DOHH2 (cell line): ENCODE results near the gene ACSF2.

Experiments
- H3F3A ChIP-seq: fragments of 200-600 bp; sonication (generic), shearing (Covaris generic); 2 replicates; pipeline ENCODE4 v1.6.0; 2016; ENCODE audit warnings: antibody characterized with exemption, mild to moderate bottlenecking; ENCODE audit not compliant: control insufficient read depth, insufficient read depth
- H3K27ac ChIP-seq: fragments of 200-600 bp; sonication (generic); 2 replicates; pipeline ENCODE4 v1.5.1; 2014; ENCODE audit warnings: low read depth, mild to moderate bottlenecking, low read length, moderate library complexity
- H3K27me3 ChIP-seq: fragments of 200-600 bp; sonication (generic); 2 replicates; pipeline ENCODE4 v1.6.1; 2014; ENCODE audit warnings: mild to moderate bottlenecking, low read length, mixed read lengths; ENCODE audit not compliant: control insufficient read depth
- H3K36me3 ChIP-seq: fragments of 200-600 bp; sonication (generic); 2 replicates; pipeline ENCODE4 v1.6.1; 2014; ENCODE audit warnings: mild to moderate bottlenecking, low read length, moderate library complexity, mixed read lengths; ENCODE audit not compliant: control insufficient read depth
- H3K4me1 ChIP-seq: fragments of 200-600 bp; sonication (generic); 2 replicates; pipeline ENCODE4 v1.6.1; 2014; ENCODE audit warnings: mild to moderate bottlenecking, low read length, mixed read lengths; ENCODE audit not compliant: control insufficient read depth
- H3K4me2 ChIP-seq: fragments of 200-600 bp; sonication (generic); 2 replicates; pipeline ENCODE4 v1.6.0; 2014; ENCODE audit warnings: mild to moderate bottlenecking, low read length, moderate library complexity
- H3K4me3 ChIP-seq: fragments of 200-600 bp; sonication (generic); 2 replicates; pipeline ENCODE4 v1.5.1; 2014; ENCODE audit warnings: mild to moderate bottlenecking, low read length, mixed read lengths
- H3K79me2 ChIP-seq: fragments of 200-600 bp; sonication (generic); 2 replicates; pipeline ENCODE4 v1.6.1; 2014; ENCODE audit warnings: mild to moderate bottlenecking, low read length, mixed read lengths; ENCODE audit not compliant: control insufficient read depth
- H3K9me2 ChIP-seq: fragments of 200-600 bp; sonication (generic); replicated peaks from 2 replicates; pipeline ENCODE4 v1.6.1; 2014; ENCODE audit warnings: mild to moderate bottlenecking, low read length, mixed read lengths; ENCODE audit not compliant: control insufficient read depth
- H3K9me3 ChIP-seq: fragments of 200-600 bp; sonication (generic); 2 replicates; pipeline ENCODE4 v1.6.1; 2014; ENCODE audit warnings: antibody characterized with exemption, low read length, mixed read lengths; ENCODE audit not compliant: control insufficient read depth, insufficient read depth
- H4K20me1 ChIP-seq: fragments of 200-600 bp; sonication (generic); 2 replicates; pipeline ENCODE4 v1.6.0; 2014; ENCODE audit warnings: low read depth, mild to moderate bottlenecking, antibody characterized with exemption, low read length, moderate library complexity; ENCODE audit not compliant: control insufficient read depth, insufficient read depth
- CTCF ChIP-seq: fragments of 200-600 bp; sonication (generic); IDR thresholded peaks from one replicate; pipeline ENCODE4 v1.5.1; 2014; ENCODE audit warnings: antibody characterized with exemption, mild to moderate bottlenecking, low read depth, low read length; ENCODE audit not compliant: poor library complexity, severe bottlenecking
- EZH2phosphoT487 ChIP-seq: fragments of 200-600 bp; sonication (generic); IDR thresholded peaks from 2 replicates; pipeline ENCODE4 v1.6.1; 2017; ENCODE audit warnings: borderline replicate concordance, mild to moderate bottlenecking, antibody characterized with exemption, low read length, moderate library complexity, mixed read lengths

The ACSF2 gene

DNA sequence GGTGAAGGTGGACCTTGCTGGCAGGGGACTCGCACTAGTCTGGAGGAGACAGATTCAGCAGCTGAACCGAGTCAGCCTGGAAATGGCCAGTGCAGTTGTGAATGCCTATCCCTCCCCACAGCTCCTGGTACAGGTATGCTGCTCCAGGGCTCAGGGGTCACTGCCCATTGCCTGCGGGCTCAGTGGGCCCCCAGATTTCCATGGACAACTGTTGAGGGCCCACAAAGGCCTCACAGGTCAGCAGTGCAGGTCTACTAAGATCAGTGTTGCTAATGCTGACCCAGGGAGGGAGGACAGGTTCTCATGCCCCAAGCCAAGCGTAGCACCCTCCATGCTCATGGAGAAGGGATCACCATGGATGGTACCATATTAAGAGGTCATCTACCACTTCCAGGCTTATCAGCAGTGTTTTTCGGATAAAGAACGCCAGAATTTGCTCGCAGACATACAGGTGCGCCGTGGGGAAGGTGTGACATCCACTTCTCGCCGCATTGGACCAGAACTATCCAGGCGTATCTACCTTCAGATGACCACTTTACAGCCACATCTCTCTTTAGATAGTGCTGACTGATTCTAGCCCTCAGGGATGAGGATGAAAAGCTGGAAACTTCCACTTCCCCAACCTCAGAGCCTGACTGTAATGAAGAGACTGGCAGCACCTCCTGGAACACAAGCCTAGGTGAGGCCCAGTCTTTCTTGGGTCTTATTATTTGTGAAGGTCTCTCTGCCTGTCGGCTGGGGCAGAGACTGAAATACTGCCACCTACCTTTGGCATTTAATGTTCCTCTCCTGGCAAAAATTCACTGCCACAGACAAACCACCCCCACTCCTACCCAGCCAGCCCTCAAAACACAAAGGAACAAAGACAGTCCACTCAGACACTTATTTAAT lies 45.4 kb upstream of the ACSF2 start:
- Histone ChIP-seq H3K27ac (no peak overlapping the region), H3K36me3 (peaks cover 90% of the 10 kb centered on the region), H3K79me2 (no peaks in the 10 kb centered on the region), H4K20me1 (no peaks in the 10 kb centered on the region), H3K27me3 (no peaks in the 10 kb centered on the region), H3K9me3 (no peaks in the 10 kb centered on the region), H3K9me2 (no peaks in the 10 kb centered on the region), H3F3A (no peaks in the 10 kb centered on the region), H3K4me3 (no peak overlapping the region), H3K4me2 (no peak overlapping the region), H3K4me1 (no peaks in the 10 kb centered on the region)
- TF ChIP-seq EZH2phosphoT487: no peak
- no peak for TF ChIP-seq CTCF

DNA sequence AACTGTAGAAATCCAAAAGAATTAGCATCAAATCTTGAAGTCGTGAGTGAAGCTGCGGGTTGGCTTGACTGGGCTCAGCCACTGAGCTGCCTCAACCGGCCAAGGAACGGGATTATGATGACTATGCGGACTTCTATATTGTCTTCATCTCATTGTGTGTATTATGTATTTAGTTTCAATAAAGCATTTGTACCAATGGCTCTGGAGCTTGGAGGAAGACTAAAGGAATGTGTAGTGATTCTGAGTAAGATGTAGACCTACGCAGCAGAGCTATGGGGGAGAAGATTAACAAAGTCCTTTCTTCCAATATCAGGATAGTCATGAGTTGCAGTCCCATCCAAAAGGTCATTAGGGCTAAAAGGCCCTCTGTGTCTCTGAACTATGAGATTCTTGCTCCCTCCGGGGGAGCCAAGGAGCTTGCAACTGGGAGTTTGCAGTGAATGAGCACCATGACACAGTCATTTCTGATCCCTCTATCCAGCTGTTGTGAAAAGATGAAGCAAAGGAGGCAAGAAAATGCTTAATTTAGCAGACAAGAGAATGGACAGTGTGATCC lies 44.7 kb upstream of the ACSF2 start:
- Histone ChIP-seq H3K79me2 (no peaks in the 10 kb centered on the region), H3K4me1 (no peaks in the 10 kb centered on the region), H3K4me2 (no peak overlapping the region), H3K4me3 (no peak overlapping the region), H3K27me3 (no peaks in the 10 kb centered on the region), H3K9me3 (no peaks in the 10 kb centered on the region), H3F3A (no peaks in the 10 kb centered on the region), H3K27ac (no peak overlapping the region), H3K9me2 (no peaks in the 10 kb centered on the region), H4K20me1 (no peaks in the 10 kb centered on the region), H3K36me3 (peaks cover 90% of the 10 kb centered on the region)
- TF ChIP-seq EZH2phosphoT487 (no peak), CTCF (no peak)

- H3K4me3 ChIP-seq: no peak overlapping the region
- H3K36me3 ChIP-seq: peaks cover 92% of the 10 kb centered on the region
- H3K9me2 ChIP-seq: no peaks in the 10 kb centered on the region
- H4K20me1 ChIP-seq: no peaks in the 10 kb centered on the region
- TF ChIP-seq EZH2phosphoT487: no peak
- TF ChIP-seq CTCF: no peak
- H3K27ac ChIP-seq: no peak overlapping the region
- H3K27me3 ChIP-seq: no peaks in the 10 kb centered on the region
- H3K4me1 ChIP-seq: no peaks in the 10 kb centered on the region
- no peaks in the 10 kb centered on the region for H3F3A ChIP-seq
- no peak overlapping the region for H3K4me2 ChIP-seq
- H3K79me2 ChIP-seq: no peaks in the 10 kb centered on the region
- no peaks in the 10 kb centered on the region for H3K9me3 ChIP-seq
Measured at GRCh38 chr17:50381920-50382319, 44.1 kb upstream of the ACSF2 start.
